ENCODE measurements around the gene UPK2. TPM values are rescaled to one million over a fixed set of nuclear protein-coding genes. Genes with fewer than 3 reads are reported as not detected.

The UPK2 gene
- total RNA-seq, 1 donor from 2014 or later, result not detected

GRCh38 chr11:118921121-118921928, 34.8 kb upstream of the UPK2 start:
- Mint-ChIP-seq H3K9me3 (no peaks in the 10 kb centered on the region), H3K27ac (ENCODE audit: unreplicated experiment) (no peak overlapping the region), H3K27me3 (ENCODE audit: low read depth) (no peaks in the 10 kb centered on the region), H3K4me1 (peaks cover 75% of the 10 kb centered on the region), H3K36me3 (ENCODE audit: low read depth) (no peaks in the 10 kb centered on the region), H3K4me3 (peak overlapping the region; percentile 85)
- DNase-seq (ENCODE audit: low read depth, low spot score), result no peak
- TF ChIP-seq CTCF (conservative IDR thresholded peaks at IDR 0.05), result no peak

GRCh38 chr11:118921929-118922744, 34.0 kb upstream of the UPK2 start:
- H3K4me1 Mint-ChIP-seq, result peaks cover 72% of the 10 kb centered on the region
- H3K36me3 Mint-ChIP-seq (ENCODE audit: low read depth), result no peaks in the 10 kb centered on the region
- no peaks in the 10 kb centered on the region for H3K9me3 Mint-ChIP-seq
- DNase-seq (ENCODE audit: low read depth, low spot score), result no peak
- no peak for TF ChIP-seq CTCF (conservative IDR thresholded peaks at IDR 0.05)
- H3K27ac Mint-ChIP-seq (ENCODE audit: unreplicated experiment), result no peak overlapping the region
- peak overlapping the region; percentile 85 for H3K4me3 Mint-ChIP-seq
- H3K27me3 Mint-ChIP-seq (ENCODE audit: low read depth), result no peaks in the 10 kb centered on the region

- peaks cover 72% of the 10 kb centered on the region for H3K4me1 Mint-ChIP-seq
- no peaks in the 10 kb centered on the region for H3K9me3 Mint-ChIP-seq
- no peak for DNase-seq (ENCODE audit: low read depth, low spot score)
- no peak for TF ChIP-seq CTCF (conservative IDR thresholded peaks at IDR 0.05)
- peak overlapping the region; percentile 99 for H3K4me3 Mint-ChIP-seq
- no peak overlapping the region for H3K27ac Mint-ChIP-seq (ENCODE audit: unreplicated experiment)
- no peaks in the 10 kb centered on the region for H3K36me3 Mint-ChIP-seq (ENCODE audit: low read depth)
- no peaks in the 10 kb centered on the region for H3K27me3 Mint-ChIP-seq (ENCODE audit: low read depth)
These were observed 33.1 kb upstream of the UPK2 start for GRCh38 chr11:118922745-118923627.

- TF ChIP-seq CTCF (conservative IDR thresholded peaks at IDR 0.05), result no peak
- Mint-ChIP-seq H3K36me3 (ENCODE audit: low read depth) (no peaks in the 10 kb centered on the region), H3K27ac (ENCODE audit: unreplicated experiment) (peak overlapping the region; percentile 40), H3K4me3 (peak overlapping the region; percentile 99), H3K4me1 (peaks cover 70% of the 10 kb centered on the region), H3K9me3 (no peaks in the 10 kb centered on the region), H3K27me3 (ENCODE audit: low read depth) (no peaks in the 10 kb centered on the region)
- no peak for DNase-seq (ENCODE audit: low read depth, low spot score)
These were observed 32.1 kb upstream of the UPK2 start for GRCh38 chr11:118923721-118924587.

Data from neural crest cell (in vitro differentiated cells).